GM19463 (cell line): Measurements from ENCODE around the gene SBK3.
"Not testable (repeated sequence)": the region's sequence is repeated elsewhere in the genome, so short reads cannot be mapped to it uniquely, and the experiment has no call there.

Source experiments
- ATAC-seq: cut with Tn5 transposase; IDR thresholded peaks from one replicate; pipeline ENCODE4 v1.9.1; 2021; ENCODE audit warnings: mild to moderate bottlenecking, moderate library complexity; ENCODE audit not compliant: unreplicated experiment

SBK3 gene

DNA sequence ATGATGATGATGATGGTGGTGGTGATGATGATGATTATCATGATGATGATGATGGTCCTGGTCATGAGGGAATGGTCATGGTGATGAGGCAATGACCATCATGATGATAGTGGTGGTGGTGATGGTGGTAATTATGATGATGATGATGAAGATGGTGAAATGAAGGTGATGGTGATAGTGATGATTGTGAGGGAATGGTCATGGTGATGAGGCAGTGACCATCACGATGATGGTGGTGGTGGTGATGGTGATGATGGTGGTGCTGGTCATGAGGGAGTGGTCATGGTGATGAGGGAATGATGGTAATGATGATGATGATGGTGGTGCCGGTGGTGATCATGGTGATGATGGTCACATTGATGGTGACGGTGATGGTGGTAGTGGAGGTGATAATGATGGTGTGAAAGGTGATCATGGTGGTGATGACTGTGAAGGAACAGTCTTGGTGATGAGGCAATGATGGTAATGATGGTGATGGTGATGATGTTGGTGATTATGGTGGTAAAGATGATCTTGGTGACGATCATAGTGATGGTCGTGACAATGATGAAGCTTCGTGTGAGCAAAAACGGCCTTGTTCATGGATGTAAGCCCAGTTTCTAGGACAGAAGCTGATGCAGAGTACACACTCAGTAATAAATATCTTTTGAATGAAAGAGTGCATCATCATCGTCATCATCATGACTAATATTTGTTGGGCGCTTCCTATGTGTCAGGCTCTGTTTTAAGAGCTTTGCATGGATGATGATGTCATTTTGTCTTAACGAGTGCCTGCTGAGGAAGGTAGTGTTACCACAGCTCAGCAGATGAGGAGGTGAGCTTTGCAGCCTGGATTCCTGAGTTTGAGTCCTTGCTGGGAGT, 25.7 kb downstream of the SBK3 start:
- ATAC-seq: no peak

GRCh38 chr19:55516878-55517620, 28.3 kb downstream of the SBK3 start:
- ATAC-seq: peak; percentile 99

DNA sequence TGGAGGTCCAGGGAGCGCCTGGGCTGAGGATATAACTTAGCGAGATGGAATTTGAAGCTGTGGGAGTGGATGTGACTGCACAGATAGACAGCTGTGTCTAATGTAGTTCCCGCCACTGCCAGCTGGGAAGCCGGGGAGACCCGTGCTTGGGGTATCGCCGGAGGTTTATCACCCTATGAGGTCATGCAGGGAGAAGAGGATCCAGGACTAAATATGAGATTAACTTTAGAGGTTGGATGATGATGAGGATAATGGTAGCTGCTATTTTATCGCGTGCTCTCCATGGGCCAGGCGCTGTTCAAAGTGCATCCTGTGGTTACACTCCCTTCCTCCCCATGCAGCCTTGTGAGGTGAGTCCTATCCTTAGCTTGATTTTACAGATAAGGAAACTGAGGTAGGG, 37.2 kb downstream of the SBK3 start:
- no peak for ATAC-seq

- ATAC-seq: no peak
Measured at GRCh38 chr19:55504981-55505380, 40.4 kb downstream of the SBK3 start.

DNA sequence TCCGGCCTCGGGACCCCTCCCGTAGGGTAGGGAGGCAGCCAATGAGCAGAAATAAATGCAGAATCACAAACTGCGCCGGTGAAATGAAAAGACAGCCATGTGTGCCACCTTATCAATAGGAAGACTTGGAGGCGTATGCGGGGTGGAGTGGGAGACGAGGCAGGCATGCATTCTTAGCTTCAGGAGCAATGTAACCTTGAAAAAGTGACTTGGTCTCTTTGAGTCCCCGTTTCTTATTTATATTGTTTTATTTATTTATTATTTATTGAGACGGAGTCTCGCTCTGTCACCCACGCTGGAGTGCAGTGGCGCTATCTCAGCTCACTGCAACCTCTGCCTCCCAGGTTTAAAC, 41.1 kb downstream of the SBK3 start:
- no peak for ATAC-seq

- ATAC-seq: peak; percentile 98
Measured at GRCh38 chr19:55503502-55504251, 41.7 kb downstream of the SBK3 start.

DNA sequence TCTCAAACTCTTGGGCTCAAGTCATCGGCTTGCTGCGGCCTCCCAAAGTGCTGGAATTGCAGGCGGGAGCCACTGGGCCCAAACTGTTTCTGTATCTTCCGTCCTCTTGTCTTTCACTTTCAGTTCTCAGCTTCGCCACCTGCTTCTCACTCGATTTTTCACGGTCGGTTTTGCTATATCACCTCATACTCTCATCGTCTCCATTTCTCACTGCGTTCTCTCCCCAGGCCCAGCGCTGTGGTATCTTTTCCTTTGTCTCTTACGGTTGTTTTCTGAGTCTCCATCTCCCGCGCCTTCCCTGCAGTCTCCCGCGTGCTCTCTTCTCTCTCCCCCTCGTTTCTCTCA, 42.2 kb downstream of the SBK3 start:
- no peak for ATAC-seq

DNA sequence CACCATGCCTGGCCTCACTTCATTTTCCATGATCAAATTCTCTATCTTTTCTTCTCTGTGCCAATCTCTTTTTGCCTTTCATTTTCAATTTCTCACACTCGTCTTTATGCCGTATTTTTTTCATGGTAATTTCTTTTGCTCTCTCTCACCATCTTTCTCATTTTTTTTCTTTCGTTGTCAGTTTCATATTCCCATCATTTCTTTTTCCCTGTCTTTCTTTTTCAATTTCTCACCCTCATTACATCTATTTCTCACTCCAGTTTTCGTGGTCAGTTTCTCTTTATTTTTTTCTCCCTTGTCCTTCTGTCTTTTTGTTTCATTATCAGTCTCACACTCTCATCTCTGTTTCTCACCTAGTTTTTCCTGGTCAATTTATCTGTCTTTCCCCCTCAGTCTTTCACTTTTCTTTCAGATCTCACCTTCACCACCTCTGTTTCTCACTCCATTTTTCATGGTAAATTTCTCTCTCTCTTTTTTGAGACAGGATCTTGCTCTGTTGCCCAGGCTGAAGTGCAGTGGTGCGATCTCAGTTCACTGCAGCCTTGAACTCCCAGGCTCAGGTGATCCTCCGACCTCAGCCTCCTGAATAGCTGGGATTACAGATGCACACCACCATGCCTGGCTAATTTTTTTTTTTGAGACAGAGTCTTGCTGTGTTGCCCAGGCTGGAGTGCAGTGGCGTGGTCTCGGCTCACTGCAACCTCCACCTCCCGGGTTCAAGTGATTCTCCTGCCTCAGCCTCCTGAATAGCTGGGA, 43.0 kb downstream of the SBK3 start:
- no peak for ATAC-seq

DNA sequence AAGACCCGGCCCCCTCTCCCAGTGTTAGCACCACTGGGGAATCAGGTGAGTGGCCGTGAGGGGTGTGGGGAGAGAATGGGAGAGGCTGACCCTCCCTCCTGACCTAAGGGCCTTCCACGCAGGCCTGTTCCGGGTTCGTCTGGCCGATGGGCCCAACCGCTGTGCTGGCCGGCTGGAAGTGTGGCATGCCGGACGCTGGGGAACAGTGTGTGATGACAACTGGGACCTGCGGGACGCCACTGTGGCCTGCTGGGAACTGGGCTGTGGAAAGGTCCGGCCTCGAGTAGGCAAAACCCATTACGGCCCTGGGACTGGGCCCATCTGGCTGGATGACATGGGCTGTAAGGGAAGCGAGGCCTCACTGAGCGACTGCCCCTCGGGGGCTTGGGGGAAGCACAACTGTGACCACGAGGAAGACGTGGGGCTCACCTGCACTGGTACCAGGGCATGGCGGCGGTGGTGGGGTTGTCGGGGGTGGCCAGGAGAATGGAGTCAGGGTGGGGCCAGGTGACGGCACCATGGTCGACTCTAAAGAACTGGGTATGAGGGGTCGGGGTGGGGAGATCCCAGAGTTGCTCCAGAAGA, 44.9 kb downstream of the SBK3 start:
- no peak for ATAC-seq

- no peak for ATAC-seq
Measured at GRCh38 chr19:55498246-55498840, 47.0 kb downstream of the SBK3 start.

DNA sequence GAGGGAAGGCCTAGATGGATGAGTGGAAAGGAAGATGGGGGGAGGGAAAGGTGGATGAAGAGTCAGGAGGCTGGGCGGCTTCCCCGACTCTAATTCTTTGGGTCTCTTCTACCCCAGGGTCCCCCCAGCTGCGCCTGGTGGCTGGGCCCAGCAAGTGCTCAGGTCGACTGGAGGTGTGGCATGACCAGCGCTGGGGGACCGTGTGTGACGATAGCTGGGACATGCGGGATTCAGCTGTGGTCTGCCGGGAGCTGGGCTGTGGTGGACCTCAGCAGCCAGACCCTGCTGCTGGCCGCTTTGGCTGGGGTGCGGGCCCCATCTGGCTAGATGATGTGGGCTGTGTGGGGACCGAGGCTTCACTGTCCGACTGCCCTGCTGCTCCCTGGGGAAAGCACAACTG, 47.6 kb downstream of the SBK3 start:
- no peak for ATAC-seq

GRCh38 chr19:55496820-55497219, 48.5 kb downstream of the SBK3 start:
- not testable (repeated sequence) for ATAC-seq

DNA sequence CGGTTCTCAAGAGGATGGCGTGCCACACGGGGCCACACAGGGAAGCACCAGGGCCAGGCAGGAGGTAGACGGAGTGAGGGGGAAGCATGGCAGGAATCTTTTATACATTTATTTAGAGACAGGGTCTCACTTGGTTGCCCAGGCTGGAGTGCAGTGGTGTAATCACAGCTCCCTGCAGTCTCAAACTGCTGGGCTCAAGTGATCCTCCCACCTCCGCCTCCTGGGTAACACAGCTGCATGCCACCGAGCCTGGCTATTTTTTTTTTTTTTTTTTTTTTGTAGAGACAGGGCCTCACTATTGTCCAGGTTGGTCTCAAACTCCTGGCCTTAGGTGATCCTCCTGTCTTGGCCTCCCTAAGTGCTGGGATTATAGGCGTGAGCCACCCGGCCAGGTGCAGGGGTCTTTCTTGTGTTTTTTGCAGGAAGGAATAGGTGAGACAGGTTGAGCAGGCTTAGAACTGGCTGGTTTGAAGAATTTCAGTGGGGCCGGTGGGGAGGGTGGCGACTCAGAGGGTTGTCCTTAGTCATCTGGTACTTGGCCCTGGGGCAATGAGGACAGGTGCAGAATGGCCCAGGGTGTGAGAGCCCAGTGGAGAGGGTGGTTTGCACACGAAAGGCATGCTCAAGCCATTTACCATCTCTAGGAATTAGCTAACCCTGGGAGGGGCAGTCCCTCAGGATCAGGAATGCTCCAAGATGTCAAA, 49.5 kb downstream of the SBK3 start:
- no peak for ATAC-seq

DNA sequence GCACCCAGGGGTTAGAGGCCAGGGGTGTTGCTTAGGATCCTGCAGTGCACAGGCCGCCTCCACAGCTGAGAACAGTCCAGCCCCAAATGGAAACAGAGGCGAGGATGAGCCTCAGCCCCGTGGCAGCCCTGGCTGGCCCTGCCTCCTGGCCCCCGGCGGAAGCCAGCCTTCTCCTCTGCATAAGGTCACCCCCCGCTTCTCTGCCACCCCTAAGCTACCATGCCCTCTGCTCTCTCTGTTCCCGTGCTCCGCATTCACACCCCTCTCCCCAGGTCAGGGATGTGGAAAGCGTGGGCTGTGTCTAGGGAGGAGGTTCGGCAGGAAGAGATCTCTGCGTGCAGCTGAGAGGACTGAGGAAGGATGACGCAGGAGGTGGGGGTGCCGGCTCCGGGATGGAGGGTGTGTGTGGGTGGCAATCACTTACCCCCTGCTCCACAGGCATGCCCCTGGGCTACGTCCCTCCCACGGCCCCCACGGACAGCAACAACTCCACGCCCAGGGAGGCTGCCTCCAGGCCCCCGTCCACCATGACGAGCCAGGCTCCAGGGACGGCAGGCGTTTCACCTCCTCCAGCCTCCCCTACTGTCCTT, 51.1 kb downstream of the SBK3 start:
- ATAC-seq: no peak

GRCh38 chr19:55493645-55494171, 51.6 kb downstream of the SBK3 start:
- no peak for ATAC-seq

DNA sequence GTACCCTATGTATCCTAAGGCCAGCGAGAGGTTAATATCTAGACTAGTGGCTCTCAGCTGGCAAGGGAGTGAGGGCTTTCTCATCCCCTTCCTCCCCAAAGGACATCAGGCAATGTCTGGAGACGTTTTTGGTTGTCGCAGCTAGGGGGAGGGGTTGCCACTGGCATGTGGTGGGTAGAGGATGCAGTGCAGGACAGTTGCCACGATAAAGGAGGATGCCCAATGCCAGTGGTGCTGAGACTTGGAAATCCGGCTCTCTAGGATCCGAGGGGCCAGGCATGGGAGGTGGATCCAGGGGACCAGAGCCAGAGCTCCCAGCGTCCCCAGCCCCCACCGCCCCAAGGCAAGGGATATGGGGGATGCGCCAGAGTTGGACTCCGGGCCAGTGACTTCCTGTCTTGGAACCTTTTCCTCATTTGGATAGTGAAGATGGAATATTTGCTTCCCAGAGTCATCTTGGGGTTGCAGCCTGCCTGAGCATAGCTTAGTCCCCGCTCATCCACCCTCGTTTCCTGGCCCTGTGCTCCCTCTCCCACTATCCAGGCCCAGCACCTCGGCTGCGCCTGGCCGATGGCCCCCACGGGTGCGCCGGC, 52.2 kb downstream of the SBK3 start:
- ATAC-seq: no peak

DNA sequence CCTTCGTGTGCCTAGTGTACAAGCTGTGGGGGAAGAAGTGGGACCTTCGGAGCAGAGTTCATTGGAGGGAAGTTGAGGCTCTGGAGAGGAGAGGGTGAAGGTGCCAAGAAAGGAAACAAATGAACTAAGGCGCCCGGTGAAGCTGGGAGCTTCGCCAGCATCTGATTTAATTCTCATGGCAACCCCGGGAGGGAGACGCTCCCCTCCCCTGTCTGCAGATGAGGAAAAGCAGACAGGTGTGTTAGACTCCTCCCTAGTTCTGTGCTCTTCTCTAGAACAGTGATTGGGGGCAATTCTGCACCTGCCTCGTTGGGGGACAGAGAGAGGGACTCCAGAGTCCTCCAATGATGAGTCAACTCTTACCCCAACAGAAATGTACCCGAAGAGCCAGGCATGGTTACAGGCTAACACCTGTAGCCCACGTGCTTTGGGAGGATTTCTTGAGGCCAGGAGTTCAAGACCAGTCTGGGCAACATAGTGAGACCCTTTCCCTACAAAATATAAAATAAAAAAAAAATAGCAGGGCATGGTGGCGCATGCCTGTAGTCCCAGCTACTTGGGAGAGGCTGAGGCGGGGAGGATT, 52.9 kb downstream of the SBK3 start:
- ATAC-seq: no peak
